ENCODE results near the gene ITPR1.

DNA sequence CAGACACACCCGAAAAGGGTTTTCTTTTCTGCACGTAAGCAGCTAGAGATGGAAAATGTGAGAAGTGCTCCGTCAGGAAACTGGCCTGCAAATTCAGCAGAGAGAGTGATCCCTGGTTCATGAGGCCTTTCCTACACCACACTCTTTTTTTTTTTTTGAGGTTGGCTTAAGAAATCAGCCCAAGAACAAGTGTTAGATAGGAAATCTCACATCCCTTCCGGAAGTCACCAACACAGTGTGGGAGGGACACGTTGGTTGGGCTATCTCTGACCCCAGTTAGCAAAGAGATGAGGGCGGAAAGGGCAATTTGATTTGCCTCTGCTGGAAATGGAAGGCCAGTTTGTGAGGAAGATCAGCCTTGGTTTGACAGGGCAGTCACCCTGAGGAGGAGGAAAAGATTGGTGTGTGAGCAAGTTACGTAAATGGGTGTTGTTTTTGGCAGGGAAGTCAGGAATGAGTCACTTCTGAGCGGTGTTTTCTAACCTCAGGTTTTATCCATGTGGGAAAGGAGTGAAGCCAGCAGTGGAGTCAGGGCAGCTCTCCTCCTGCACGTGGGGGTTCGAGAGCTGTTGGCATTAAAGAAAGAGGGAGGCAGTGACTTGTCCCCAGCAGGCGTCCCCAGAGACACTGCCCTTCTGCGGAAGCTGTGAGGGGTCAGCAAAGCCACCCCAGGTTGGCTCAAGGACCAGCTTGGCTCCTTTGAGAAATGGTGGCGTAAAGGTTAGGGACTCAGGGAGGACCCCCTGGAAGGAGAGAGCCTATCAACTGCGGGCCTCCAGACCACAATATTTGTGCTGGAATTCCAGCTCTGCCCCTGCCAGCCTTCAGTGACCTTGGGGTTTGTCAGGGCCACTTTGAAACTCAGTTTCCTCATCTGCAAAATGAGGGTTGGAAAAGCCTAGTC, 248.5 kb downstream of the ITPR1 start:
- TF ChIP-seq POLR2AphosphoS5 (IDR thresholded peaks at IDR 0.05; ENCODE audit: low read depth, low read length) = peak; percentile 25; the same call in 1 of the 2 replicates
- TF ChIP-seq, protein P1, sequence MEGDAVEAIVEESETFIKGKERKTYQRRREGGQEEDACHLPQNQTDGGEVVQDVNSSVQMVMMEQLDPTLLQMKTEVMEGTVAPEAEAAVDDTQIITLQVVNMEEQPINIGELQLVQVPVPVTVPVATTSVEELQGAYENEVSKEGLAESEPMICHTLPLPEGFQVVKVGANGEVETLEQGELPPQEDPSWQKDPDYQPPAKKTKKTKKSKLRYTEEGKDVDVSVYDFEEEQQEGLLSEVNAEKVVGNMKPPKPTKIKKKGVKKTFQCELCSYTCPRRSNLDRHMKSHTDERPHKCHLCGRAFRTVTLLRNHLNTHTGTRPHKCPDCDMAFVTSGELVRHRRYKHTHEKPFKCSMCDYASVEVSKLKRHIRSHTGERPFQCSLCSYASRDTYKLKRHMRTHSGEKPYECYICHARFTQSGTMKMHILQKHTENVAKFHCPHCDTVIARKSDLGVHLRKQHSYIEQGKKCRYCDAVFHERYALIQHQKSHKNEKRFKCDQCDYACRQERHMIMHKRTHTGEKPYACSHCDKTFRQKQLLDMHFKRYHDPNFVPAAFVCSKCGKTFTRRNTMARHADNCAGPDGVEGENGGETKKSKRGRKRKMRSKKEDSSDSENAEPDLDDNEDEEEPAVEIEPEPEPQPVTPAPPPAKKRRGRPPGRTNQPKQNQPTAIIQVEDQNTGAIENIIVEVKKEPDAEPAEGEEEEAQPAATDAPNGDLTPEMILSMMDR (IDR thresholded peaks at IDR 0.05) = no peak
- TF ChIP-seq, protein P2, sequence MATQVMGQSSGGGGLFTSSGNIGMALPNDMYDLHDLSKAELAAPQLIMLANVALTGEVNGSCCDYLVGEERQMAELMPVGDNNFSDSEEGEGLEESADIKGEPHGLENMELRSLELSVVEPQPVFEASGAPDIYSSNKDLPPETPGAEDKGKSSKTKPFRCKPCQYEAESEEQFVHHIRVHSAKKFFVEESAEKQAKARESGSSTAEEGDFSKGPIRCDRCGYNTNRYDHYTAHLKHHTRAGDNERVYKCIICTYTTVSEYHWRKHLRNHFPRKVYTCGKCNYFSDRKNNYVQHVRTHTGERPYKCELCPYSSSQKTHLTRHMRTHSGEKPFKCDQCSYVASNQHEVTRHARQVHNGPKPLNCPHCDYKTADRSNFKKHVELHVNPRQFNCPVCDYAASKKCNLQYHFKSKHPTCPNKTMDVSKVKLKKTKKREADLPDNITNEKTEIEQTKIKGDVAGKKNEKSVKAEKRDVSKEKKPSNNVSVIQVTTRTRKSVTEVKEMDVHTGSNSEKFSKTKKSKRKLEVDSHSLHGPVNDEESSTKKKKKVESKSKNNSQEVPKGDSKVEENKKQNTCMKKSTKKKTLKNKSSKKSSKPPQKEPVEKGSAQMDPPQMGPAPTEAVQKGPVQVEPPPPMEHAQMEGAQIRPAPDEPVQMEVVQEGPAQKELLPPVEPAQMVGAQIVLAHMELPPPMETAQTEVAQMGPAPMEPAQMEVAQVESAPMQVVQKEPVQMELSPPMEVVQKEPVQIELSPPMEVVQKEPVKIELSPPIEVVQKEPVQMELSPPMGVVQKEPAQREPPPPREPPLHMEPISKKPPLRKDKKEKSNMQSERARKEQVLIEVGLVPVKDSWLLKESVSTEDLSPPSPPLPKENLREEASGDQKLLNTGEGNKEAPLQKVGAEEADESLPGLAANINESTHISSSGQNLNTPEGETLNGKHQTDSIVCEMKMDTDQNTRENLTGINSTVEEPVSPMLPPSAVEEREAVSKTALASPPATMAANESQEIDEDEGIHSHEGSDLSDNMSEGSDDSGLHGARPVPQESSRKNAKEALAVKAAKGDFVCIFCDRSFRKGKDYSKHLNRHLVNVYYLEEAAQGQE (IDR thresholded peaks at IDR 0.05; ENCODE audit: insufficient read depth in 1 of 2, low read depth in 2 of 2, low read length in 1 of 2) = no peak
- TF ChIP-seq TCF7L2 (IDR thresholded peaks at IDR 0.05; ENCODE audit: low read depth, low read length) = no peak

Measured in Panc1 (cell line).